Glutamatergic neuron (in vitro differentiated cells): ENCODE data around the gene DNAI4. TPM values are rescaled to one million over a fixed set of nuclear protein-coding genes. Genes with fewer than 3 reads are reported as not detected.

Experiments used
- DNase-seq: peaks from one replicate; pipeline ENCODE4 v3.0.0; 2022
- H3K27ac Mint-ChIP-seq: one replicate; pipeline ENCODE4 v1.8.0; 2020; ENCODE audit warnings: mild to moderate bottlenecking, mixed read lengths, inconsistent platforms; ENCODE audit not compliant: unreplicated experiment
- H3K27me3 Mint-ChIP-seq: one replicate; pipeline ENCODE4 v1.8.0; 2020; ENCODE audit warnings: mild to moderate bottlenecking, moderate library complexity, mixed read lengths, inconsistent platforms; ENCODE audit not compliant: unreplicated experiment
- H3K36me3 Mint-ChIP-seq: one replicate; pipeline ENCODE4 v1.8.0; 2020; ENCODE audit warnings: mild to moderate bottlenecking, mixed read lengths, inconsistent platforms; ENCODE audit not compliant: unreplicated experiment
- H3K4me1 Mint-ChIP-seq: one replicate; pipeline ENCODE4 v1.8.0; 2020; ENCODE audit warnings: mild to moderate bottlenecking, low read depth, mixed read lengths, inconsistent platforms; ENCODE audit not compliant: unreplicated experiment
- H3K4me3 Mint-ChIP-seq: one replicate; pipeline ENCODE4 v1.8.0; 2020; ENCODE audit warnings: mild to moderate bottlenecking, mixed read lengths, inconsistent platforms; ENCODE audit not compliant: unreplicated experiment
- H3K9me3 Mint-ChIP-seq: one replicate; pipeline ENCODE4 v1.8.0; 2020; ENCODE audit warnings: mild to moderate bottlenecking, moderate library complexity, mixed read lengths, inconsistent platforms; ENCODE audit not compliant: unreplicated experiment
- total RNA-seq: library from RNA; stranded (reverse); fragmentation: NEBNext Ultra II Directional; extraction: Animal tissue kit (Norgen Biotek cat#: 25700); gene quantifications from one replicate; pipeline ENCODE4 v1.2.1, GENCODE V29; 2021; ENCODE audit not compliant: unreplicated experiment
- TF ChIP-seq, protein P1 (sequence below): fragments of 200-600 bp; sonication (generic); IDR thresholded peaks from one replicate; pipeline ENCODE4 v1.5.0; 2021; ENCODE audit not compliant: partially characterized antibody, unreplicated experiment

DNAI4 gene
- total RNA-seq, 1 donor from 2014 or later, result 0.78 TPM

- Mint-ChIP-seq H3K36me3 (no peaks in the 10 kb centered on the region), H3K4me1 (no peaks in the 10 kb centered on the region), H3K27ac (no peak overlapping the region), H3K4me3 (no peak overlapping the region), H3K9me3 (no peaks in the 10 kb centered on the region), H3K27me3 (no peaks in the 10 kb centered on the region)
- DNase-seq, result no peak
- TF ChIP-seq, protein P1, sequence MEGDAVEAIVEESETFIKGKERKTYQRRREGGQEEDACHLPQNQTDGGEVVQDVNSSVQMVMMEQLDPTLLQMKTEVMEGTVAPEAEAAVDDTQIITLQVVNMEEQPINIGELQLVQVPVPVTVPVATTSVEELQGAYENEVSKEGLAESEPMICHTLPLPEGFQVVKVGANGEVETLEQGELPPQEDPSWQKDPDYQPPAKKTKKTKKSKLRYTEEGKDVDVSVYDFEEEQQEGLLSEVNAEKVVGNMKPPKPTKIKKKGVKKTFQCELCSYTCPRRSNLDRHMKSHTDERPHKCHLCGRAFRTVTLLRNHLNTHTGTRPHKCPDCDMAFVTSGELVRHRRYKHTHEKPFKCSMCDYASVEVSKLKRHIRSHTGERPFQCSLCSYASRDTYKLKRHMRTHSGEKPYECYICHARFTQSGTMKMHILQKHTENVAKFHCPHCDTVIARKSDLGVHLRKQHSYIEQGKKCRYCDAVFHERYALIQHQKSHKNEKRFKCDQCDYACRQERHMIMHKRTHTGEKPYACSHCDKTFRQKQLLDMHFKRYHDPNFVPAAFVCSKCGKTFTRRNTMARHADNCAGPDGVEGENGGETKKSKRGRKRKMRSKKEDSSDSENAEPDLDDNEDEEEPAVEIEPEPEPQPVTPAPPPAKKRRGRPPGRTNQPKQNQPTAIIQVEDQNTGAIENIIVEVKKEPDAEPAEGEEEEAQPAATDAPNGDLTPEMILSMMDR, result no peak
These were observed 71.3 kb downstream of the DNAI4 start for GRCh38 chr1:66853379-66853778.

- no peaks in the 10 kb centered on the region for H3K36me3 Mint-ChIP-seq
- H3K4me3 Mint-ChIP-seq, result no peak overlapping the region
- no peak for DNase-seq
- TF ChIP-seq, protein P1, result no peak
- no peak overlapping the region for H3K27ac Mint-ChIP-seq
- H3K9me3 Mint-ChIP-seq, result no peaks in the 10 kb centered on the region
- H3K27me3 Mint-ChIP-seq, result no peaks in the 10 kb centered on the region
- H3K4me1 Mint-ChIP-seq, result no peaks in the 10 kb centered on the region
These were observed 71.8 kb downstream of the DNAI4 start for GRCh38 chr1:66852870-66853269.

DNA sequence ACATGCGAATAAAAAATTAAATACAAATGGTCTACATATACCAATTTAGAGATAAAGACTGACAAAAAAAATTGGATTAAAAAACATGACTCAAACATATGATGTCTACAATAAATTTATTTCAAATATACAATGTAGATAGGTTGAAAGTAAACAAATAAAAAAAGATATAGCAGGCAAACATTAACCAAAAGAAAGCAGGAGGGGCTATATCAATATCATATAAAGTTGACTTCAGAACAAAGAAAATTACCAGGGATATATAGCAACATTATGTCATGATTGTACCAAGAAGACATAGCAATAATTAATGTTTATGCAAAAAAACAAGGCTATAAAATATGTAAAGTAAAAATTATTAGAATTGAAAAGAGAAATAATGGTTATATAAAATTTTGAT, 73.7 kb downstream of the DNAI4 start:
- Mint-ChIP-seq H3K27me3 (no peaks in the 10 kb centered on the region), H3K27ac (no peak overlapping the region), H3K4me1 (no peaks in the 10 kb centered on the region), H3K36me3 (no peaks in the 10 kb centered on the region), H3K4me3 (no peak overlapping the region), H3K9me3 (no peaks in the 10 kb centered on the region)
- no peak for DNase-seq
- TF ChIP-seq, protein P1, result no peak

DNA sequence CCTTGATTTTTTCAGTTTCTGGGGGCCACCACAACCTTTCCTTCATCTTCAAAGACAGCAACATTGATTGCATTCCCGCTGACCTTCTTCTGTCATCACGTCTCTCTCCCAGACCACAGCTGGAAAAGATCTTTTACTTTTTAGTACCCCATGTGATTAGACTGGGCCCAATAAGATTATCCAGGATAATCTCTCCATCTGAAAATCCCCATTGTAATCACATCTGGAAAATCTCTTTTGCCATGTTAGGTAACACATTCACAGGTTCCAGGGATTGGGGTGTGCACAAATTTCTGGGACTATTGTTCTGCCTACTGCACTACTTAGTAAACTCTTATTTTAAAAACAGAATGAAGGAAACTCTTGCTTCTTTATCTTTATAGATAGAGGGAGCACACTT, 76.5 kb downstream of the DNAI4 start:
- Mint-ChIP-seq H3K27me3 (no peaks in the 10 kb centered on the region), H3K36me3 (no peaks in the 10 kb centered on the region), H3K27ac (no peak overlapping the region), H3K9me3 (no peaks in the 10 kb centered on the region), H3K4me1 (no peaks in the 10 kb centered on the region), H3K4me3 (no peak overlapping the region)
- TF ChIP-seq, protein P1, result no peak
- DNase-seq, result no peak

- Mint-ChIP-seq H3K36me3 (no peaks in the 10 kb centered on the region), H3K4me1 (no peaks in the 10 kb centered on the region), H3K27ac (no peak overlapping the region), H3K4me3 (no peak overlapping the region), H3K9me3 (no peaks in the 10 kb centered on the region), H3K27me3 (no peaks in the 10 kb centered on the region)
- no peak for DNase-seq
- TF ChIP-seq, protein P1, result no peak
These were observed 83.7 kb downstream of the DNAI4 start for GRCh38 chr1:66840929-66841328.
